HepG2 (cell line): ENCODE data around the gene NKPD1. TPM values are rescaled to one million over a fixed set of nuclear protein-coding genes. Genes with fewer than 3 reads are reported as not detected.

Experiments
- EHMT2 ChIP-seq: fragments of 200-600 bp; sonication (generic); IDR thresholded peaks from 2 replicates; pipeline ENCODE4 v1.7.0; 2017; ENCODE audit warnings: antibody characterized with exemption, low read depth, low read length, borderline replicate concordance
- GATAD1 ChIP-seq: IDR thresholded peaks from 2 replicates; pipeline ENCODE4 v1.6.1; 2016; ENCODE audit warnings: missing genetic modification reagents, missing compliant biosample characterization
- IKZF1 ChIP-seq: fragments of 450-650 bp; IDR thresholded peaks from 2 replicates; pipeline ENCODE4 v1.7.1; 2016
- MTF2 ChIP-seq: sonication (generic); formaldehyde crosslinking; IDR thresholded peaks from 2 replicates; pipeline ENCODE4 v1.5.0; 2020; ENCODE audit warnings: missing genetic modification reagents, borderline replicate concordance
- RFXANK ChIP-seq: IDR thresholded peaks from 2 replicates; pipeline ENCODE4 v1.6.1; 2016
- SMAD1 ChIP-seq: sonication (generic); formaldehyde crosslinking; IDR thresholded peaks from 2 replicates; pipeline ENCODE4 v1.4.0; 2020; ENCODE audit warnings: missing genetic modification reagents, low read depth, mild to moderate bottlenecking, borderline replicate concordance
- ZC3H13 ChIP-seq: sonication (generic); formaldehyde crosslinking; IDR thresholded peaks from 2 replicates; pipeline ENCODE4 v1.8.1; 2023; ENCODE audit warnings: mild to moderate bottlenecking, missing genetic modification reagents, moderate library complexity
- ZNF317 ChIP-seq: sonication (generic); formaldehyde crosslinking; IDR thresholded peaks from 2 replicates; pipeline ENCODE4 v1.5.0; 2020; ENCODE audit warnings: mild to moderate bottlenecking, missing genetic modification reagents
- ZNF567 ChIP-seq: sonication (generic); formaldehyde crosslinking; IDR thresholded peaks from 2 replicates; pipeline ENCODE4 v1.8.1; 2023; ENCODE audit warnings: mild to moderate bottlenecking, missing genetic modification reagents, borderline replicate concordance
- ZNF572 ChIP-seq: sonication (generic); formaldehyde crosslinking; IDR thresholded peaks from 2 replicates; pipeline ENCODE4 v1.5.1; 2020; ENCODE audit warnings: mild to moderate bottlenecking, missing genetic modification reagents
- polyA plus RNA-seq, 8 experiments: library from polyadenylated mRNA; depleted of rRNA in 3 of 8; stranded (reverse) in 7 of 8; unstranded in 1 of 8; fragments of >200 nt; fragmentation: Illumina TruSeq in 4 of 8; extraction: Trizol in 4 of 8; gene quantifications; 2 replicates each; pipeline versions ENCODE4 v1.2.1 to v1.2.3, GENCODE V29; 2011 to 2016; ENCODE audit warnings: low read depth in 4 of 8, missing spikeins in 1 of 8, mixed read lengths in 1 of 8; ENCODE audit not compliant: insufficient read depth in 1 of 8
- total RNA-seq, 5 experiments: library from RNA; depleted of rRNA; stranded (reverse); fragments of >200 nt; fragmentation: Illumina TruSeq; extraction: Trizol; gene quantifications; 2 replicates each; pipeline ENCODE4 v1.2.3, GENCODE V29; 2016; ENCODE audit warnings: low read depth in 1 of 5
- TF ChIP-seq, protein P1 (sequence below), 2 experiments: fragments of 450-650 bp in 1 of 2; sonication (generic) in 1 of 2; formaldehyde crosslinking in 1 of 2; IDR thresholded peaks; 2 replicates each; pipeline versions ENCODE4 v1.6.1 to v1.8.0; 2016 to 2022; ENCODE audit warnings: antibody characterized with exemption in 1 of 2, mild to moderate bottlenecking in 1 of 2, missing genetic modification reagents in 1 of 2
- TF ChIP-seq, protein P2 (sequence below): sonication (generic); formaldehyde crosslinking; IDR thresholded peaks from 2 replicates; pipeline ENCODE4 v1.4.0; 2020; ENCODE audit warnings: missing genetic modification reagents

The NKPD1 gene
- total and polyA plus RNA-seq, 2 of the 13 experiments (the other 11 are each of a cell fraction or from before 2014, with no cell fraction given), result 0.03 TPM; not detected in 1

DNA sequence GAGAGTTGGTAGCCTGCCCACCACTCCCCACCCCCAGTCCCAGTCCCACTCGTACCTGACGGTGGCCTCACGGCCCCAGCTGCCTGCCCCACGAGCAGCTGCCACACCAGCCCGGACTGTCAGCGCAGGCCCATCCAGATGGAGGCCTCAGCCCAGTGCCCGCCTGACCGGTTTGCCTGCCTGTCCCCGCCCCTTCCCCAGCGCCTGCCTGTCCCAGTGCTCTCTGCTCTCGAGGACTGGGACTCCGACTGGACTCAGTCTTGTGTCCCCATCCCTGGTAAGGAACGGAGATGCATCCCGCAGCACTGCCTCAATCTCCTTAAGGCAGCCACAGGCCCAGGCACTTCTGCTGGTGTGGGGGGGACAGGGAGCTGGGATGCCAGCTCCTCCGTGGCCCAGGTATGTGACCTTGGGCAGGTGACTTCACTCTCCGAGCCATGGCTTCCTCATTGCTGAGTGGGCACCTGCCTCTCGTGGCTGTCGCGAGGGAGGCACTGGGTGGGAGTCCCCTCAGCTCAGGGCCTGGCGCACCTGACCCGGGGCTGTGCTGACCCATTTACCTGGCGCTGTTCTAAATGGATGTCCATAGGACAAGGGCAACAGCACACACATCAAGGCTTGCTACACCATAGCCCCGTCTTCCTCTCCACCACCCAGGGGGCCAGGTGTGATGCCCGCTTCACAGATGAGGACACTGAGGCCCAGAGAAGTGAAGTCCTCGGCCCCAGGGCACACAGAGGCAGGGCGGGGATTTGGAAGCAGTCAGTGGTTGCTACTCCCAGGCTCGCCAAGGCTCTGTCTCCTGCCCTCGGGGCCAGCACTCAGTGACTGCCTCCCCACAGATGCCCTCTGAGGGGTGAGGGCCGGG, at the start of gene NKPD1 (continued):
- TF ChIP-seq ZNF317 (CRISPR knock-in tag) (no peak), EHMT2 (no peak), RFXANK (CRISPR knock-in tag) (no peak), ZNF572 (CRISPR knock-in tag) (no peak), GATAD1 (no peak), ZNF567 (CRISPR knock-in tag) (no peak), MTF2 (0 out of 2 replicates have a peak, but pooled peaks have one; percentile 49), SMAD1 (no peak), ZC3H13 (0 out of 2 replicates have a peak, but pooled peaks have one; percentile 33), IKZF1 (no peak)
- TF ChIP-seq, protein P1, sequence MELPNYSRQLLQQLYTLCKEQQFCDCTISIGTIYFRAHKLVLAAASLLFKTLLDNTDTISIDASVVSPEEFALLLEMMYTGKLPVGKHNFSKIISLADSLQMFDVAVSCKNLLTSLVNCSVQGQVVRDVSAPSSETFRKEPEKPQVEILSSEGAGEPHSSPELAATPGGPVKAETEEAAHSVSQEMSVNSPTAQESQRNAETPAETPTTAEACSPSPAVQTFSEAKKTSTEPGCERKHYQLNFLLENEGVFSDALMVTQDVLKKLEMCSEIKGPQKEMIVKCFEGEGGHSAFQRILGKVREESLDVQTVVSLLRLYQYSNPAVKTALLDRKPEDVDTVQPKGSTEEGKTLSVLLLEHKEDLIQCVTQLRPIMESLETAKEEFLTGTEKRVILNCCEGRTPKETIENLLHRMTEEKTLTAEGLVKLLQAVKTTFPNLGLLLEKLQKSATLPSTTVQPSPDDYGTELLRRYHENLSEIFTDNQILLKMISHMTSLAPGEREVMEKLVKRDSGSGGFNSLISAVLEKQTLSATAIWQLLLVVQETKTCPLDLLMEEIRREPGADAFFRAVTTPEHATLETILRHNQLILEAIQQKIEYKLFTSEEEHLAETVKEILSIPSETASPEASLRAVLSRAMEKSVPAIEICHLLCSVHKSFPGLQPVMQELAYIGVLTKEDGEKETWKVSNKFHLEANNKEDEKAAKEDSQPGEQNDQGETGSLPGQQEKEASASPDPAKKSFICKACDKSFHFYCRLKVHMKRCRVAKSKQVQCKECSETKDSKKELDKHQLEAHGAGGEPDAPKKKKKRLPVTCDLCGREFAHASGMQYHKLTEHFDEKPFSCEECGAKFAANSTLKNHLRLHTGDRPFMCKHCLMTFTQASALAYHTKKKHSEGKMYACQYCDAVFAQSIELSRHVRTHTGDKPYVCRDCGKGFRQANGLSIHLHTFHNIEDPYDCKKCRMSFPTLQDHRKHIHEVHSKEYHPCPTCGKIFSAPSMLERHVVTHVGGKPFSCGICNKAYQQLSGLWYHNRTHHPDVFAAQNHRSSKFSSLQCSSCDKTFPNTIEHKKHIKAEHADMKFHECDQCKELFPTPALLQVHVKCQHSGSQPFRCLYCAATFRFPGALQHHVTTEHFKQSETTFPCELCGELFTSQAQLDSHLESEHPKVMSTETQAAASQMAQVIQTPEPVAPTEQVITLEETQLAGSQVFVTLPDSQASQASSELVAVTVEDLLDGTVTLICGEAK (IDR thresholded peaks at IDR 0.05), result no peak
- TF ChIP-seq, protein P1 (CRISPR knock-in tag; IDR thresholded peaks at IDR 0.05), result 0 out of 2 replicates have a peak, but pooled peaks have one; percentile 13
- TF ChIP-seq, protein P2, sequence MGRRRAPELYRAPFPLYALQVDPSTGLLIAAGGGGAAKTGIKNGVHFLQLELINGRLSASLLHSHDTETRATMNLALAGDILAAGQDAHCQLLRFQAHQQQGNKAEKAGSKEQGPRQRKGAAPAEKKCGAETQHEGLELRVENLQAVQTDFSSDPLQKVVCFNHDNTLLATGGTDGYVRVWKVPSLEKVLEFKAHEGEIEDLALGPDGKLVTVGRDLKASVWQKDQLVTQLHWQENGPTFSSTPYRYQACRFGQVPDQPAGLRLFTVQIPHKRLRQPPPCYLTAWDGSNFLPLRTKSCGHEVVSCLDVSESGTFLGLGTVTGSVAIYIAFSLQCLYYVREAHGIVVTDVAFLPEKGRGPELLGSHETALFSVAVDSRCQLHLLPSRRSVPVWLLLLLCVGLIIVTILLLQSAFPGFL (CRISPR knock-in tag), result no peak
- TF ChIP-seq, all 625 proteins: peak for 10
